H1 (cell line): ENCODE measurements around the gene PLXNB1. TPM values are rescaled to one million over a fixed set of nuclear protein-coding genes. Genes with fewer than 3 reads are reported as not detected.
A peak's percentile ranks its signal among the peaks of the same experiment; 100 is the strongest.

Experiments
- CTCF ChIA-PET: fragments of 300-600 bp; sonication (Branson Sonifier 250); formaldehyde crosslinking; loops from one replicate; lab custom pipeline; 2021; ENCODE audit not compliant: partially characterized antibody; lab: Charles Lee
- POLR2A ChIA-PET: fragments of 300-600 bp; sonication (Branson Sonifier 250); formaldehyde crosslinking; loops from one replicate; lab custom pipeline; 2021; ENCODE audit warnings: inconsistent platforms; ENCODE audit not compliant: partially characterized antibody; lab: Charles Lee
- DNase-seq, 2 experiments: peaks; one replicate each; pipeline versions ENCODE4 v3.0.0 to v3.0.0-alpha.2; 2010 to 2022; ENCODE audit warnings: low spot score in 2 of 2, low read depth in 1 of 2, mixed read lengths in 1 of 2
- FAIRE-seq: peaks from 2 replicates; lab custom pipeline; 2011; peaks lifted over from hg19 to GRCh38; lab: Jason Lieb, UNC
- H2AFZ ChIP-seq: 2 replicates; pipeline ENCODE4 v1.8.1; 2012; ENCODE audit warnings: low read length, inconsistent platforms
- H2AK5ac ChIP-seq: 2 replicates; pipeline ENCODE4 v1.6.1; 2013; ENCODE audit warnings: low read depth, low read length
- H2BK120ac ChIP-seq: replicated peaks from 2 replicates; pipeline ENCODE3; 2013; ENCODE audit warnings: low read depth, low read length, inconsistent platforms
- H2BK12ac ChIP-seq: 2 replicates; pipeline ENCODE4 v1.6.1; 2013; ENCODE audit warnings: low read depth, low read length
- H2BK15ac ChIP-seq: 2 replicates; pipeline ENCODE4 v1.6.1; 2013; ENCODE audit warnings: low read length
- H2BK20ac ChIP-seq: 2 replicates; pipeline ENCODE4 v1.6.1; 2013; ENCODE audit warnings: low read length
- H2BK5ac ChIP-seq: 2 replicates; pipeline ENCODE4 v1.6.1; 2013; ENCODE audit warnings: low read depth, low read length
- H3K14ac ChIP-seq: 2 replicates; pipeline ENCODE4 v1.6.1; 2013; ENCODE audit warnings: inconsistent platforms; ENCODE audit not compliant: insufficient read length
- H3K18ac ChIP-seq: 2 replicates; pipeline ENCODE4 v1.6.1; 2013; ENCODE audit warnings: low read length; ENCODE audit errors: extremely low read depth
- H3K23ac ChIP-seq: 2 replicates; pipeline ENCODE4 v1.6.1; 2013; ENCODE audit warnings: inconsistent platforms; ENCODE audit not compliant: insufficient read length
- H3K23me2 ChIP-seq: 2 replicates; pipeline ENCODE4 v1.6.1; 2013; ENCODE audit warnings: low read depth, low read length
- H3K27ac ChIP-seq: 2 replicates; pipeline ENCODE4 v1.6.1; 2011; ENCODE audit warnings: low read depth, low read length, inconsistent platforms
- H3K27me3 ChIP-seq, 4 experiments: replicated peaks in 1 of 4; 1 replicate in 1 of 4; 2 replicates in 3 of 4; pipeline versions ENCODE4 v1.6.1 to v1.8.1; 2011 to 2013; ENCODE audit warnings: low read length in 3 of 4, mild to moderate bottlenecking in 3 of 4, inconsistent platforms in 2 of 4, mixed read lengths in 2 of 4, moderate library complexity in 1 of 4; ENCODE audit not compliant: control insufficient read depth in 3 of 4, insufficient read depth in 3 of 4; ENCODE audit errors: extremely low read depth in 1 of 4
- H3K36me3 ChIP-seq, 4 experiments: 2 replicates each; pipeline versions ENCODE4 v1.6.1 to v1.8.1; 2011 to 2013; ENCODE audit warnings: mild to moderate bottlenecking in 4 of 4, low read length in 3 of 4, moderate library complexity in 2 of 4, control low read depth in 1 of 4, inconsistent platforms in 1 of 4; ENCODE audit not compliant: insufficient read depth in 4 of 4, control insufficient read depth in 2 of 4
- H3K4ac ChIP-seq: replicated peaks from 2 replicates; pipeline ENCODE3; 2013; ENCODE audit warnings: low read length, low read depth, mixed read lengths, inconsistent platforms; ENCODE audit not compliant: insufficient read length
- H3K4me1 ChIP-seq, 4 experiments: replicated peaks in 1 of 4; 1 replicate in 1 of 4; 2 replicates in 3 of 4; pipeline versions ENCODE4 v1.6.1 to v1.8.1; 2011 to 2013; ENCODE audit warnings: low read length in 3 of 4, inconsistent platforms in 2 of 4, mixed read lengths in 1 of 4; ENCODE audit not compliant: insufficient read depth in 4 of 4, control insufficient read depth in 3 of 4
- H3K4me2 ChIP-seq, 2 experiments: 2 replicates each; pipeline versions ENCODE4 v1.6.1 to v1.8.1; 2011 to 2013; ENCODE audit warnings: low read depth in 2 of 2, low read length in 2 of 2, control low read depth in 1 of 2, inconsistent platforms in 1 of 2, mild to moderate bottlenecking in 1 of 2; ENCODE audit not compliant: insufficient read depth in 1 of 2
- H3K4me3 ChIP-seq, 4 experiments: fragments of 200-600, 300-600 bp in 1 of 4; sonication (generic), shearing (Covaris generic), sonication (Bioruptor Twin) in 1 of 4; 2 replicates each; pipeline versions ENCODE4 v1.5.1 to v1.8.1; 2011 to 2016; ENCODE audit warnings: low read length in 4 of 4, low read depth in 3 of 4, control low read depth in 2 of 4, inconsistent platforms in 2 of 4, mild to moderate bottlenecking in 2 of 4, mixed read lengths in 1 of 4, moderate library complexity in 1 of 4; ENCODE audit not compliant: insufficient read depth in 2 of 4; ENCODE audit errors: extremely low read depth in 1 of 4
- H3K56ac ChIP-seq: replicated peaks from 2 replicates; pipeline ENCODE3; 2013; ENCODE audit warnings: low read depth, mild to moderate bottlenecking, mixed read lengths, low read length, inconsistent platforms; ENCODE audit not compliant: insufficient read length
- H3K79me1 ChIP-seq: 2 replicates; pipeline ENCODE4 v1.6.1; 2013; ENCODE audit warnings: low read depth, low read length, control low read depth
- H3K79me2 ChIP-seq, 2 experiments: 2 replicates each; pipeline versions ENCODE4 v1.6.1 to v1.8.1; 2012 to 2013; ENCODE audit warnings: low read length in 2 of 2, mild to moderate bottlenecking in 2 of 2, inconsistent platforms in 1 of 2; ENCODE audit not compliant: insufficient read depth in 2 of 2, control insufficient read depth in 1 of 2
- H3K9ac ChIP-seq, 4 experiments: replicated peaks in 1 of 4; 1 replicate in 1 of 4; 2 replicates in 3 of 4; pipeline versions ENCODE4 v1.6.1 to v1.8.1; 2011 to 2013; ENCODE audit warnings: low read depth in 3 of 4, low read length in 3 of 4, control low read depth in 2 of 4, mild to moderate bottlenecking in 2 of 4, moderate library complexity in 2 of 4, inconsistent platforms in 1 of 4; ENCODE audit errors: extremely low read depth in 1 of 4
- H3K9me3 ChIP-seq, 2 experiments: 2 replicates each; pipeline versions ENCODE4 v1.6.1 to v1.8.1; 2012 to 2013; ENCODE audit warnings: mild to moderate bottlenecking in 2 of 2, moderate library complexity in 2 of 2, control low read depth in 1 of 2, inconsistent platforms in 1 of 2, low read depth in 1 of 2, low read length in 1 of 2, mixed read lengths in 1 of 2; ENCODE audit not compliant: insufficient read depth in 2 of 2
- H4K20me1 ChIP-seq, 2 experiments: replicated peaks in 1 of 2; 2 replicates each; pipeline versions ENCODE3 to v1.8.1; 2011 to 2013; ENCODE audit warnings: inconsistent platforms in 2 of 2, low read length in 2 of 2, mild to moderate bottlenecking in 1 of 2; ENCODE audit not compliant: insufficient read depth in 2 of 2, control insufficient read depth in 1 of 2
- H4K5ac ChIP-seq: 2 replicates; pipeline ENCODE4 v1.6.1; 2013; ENCODE audit warnings: low read length, low read depth, mixed read lengths, inconsistent platforms; ENCODE audit not compliant: insufficient read length
- H4K8ac ChIP-seq: 2 replicates; pipeline ENCODE4 v1.8.0; 2013; ENCODE audit warnings: mild to moderate bottlenecking, moderate library complexity, low read length, inconsistent platforms; ENCODE audit not compliant: insufficient read depth; ENCODE audit errors: extremely low read depth
- H4K91ac ChIP-seq: replicated peaks from 2 replicates; pipeline ENCODE3; 2013; ENCODE audit warnings: low read length, mixed read lengths, inconsistent platforms; ENCODE audit not compliant: insufficient read length
- BCL11A ChIP-seq, 2 experiments: IDR thresholded peaks; one replicate each; pipeline ENCODE4 v1.6.1; 2011; ENCODE audit warnings: low read depth in 2 of 2, low read length in 2 of 2, mild to moderate bottlenecking in 2 of 2
- MAFK ChIP-seq: IDR thresholded peaks from 2 replicates; pipeline ENCODE4 v1.6.1; 2012; ENCODE audit warnings: low read depth, mild to moderate bottlenecking, improper control_type of control experiment, low read length
- MAX ChIP-seq: IDR thresholded peaks from 2 replicates; pipeline ENCODE4 v1.6.1; 2012; ENCODE audit warnings: inconsistent platforms
- SIN3A ChIP-seq, 2 experiments: IDR thresholded peaks in 1 of 2; conservative IDR thresholded peaks in 1 of 2; 2 replicates each; pipeline ENCODE4 v1.6.1; 2011 to 2012; ENCODE audit warnings: low read length in 2 of 2, improper control_type of control experiment in 1 of 2, low read depth in 1 of 2, mild to moderate bottlenecking in 1 of 2
- SIX5 ChIP-seq: IDR thresholded peaks from 2 replicates; pipeline ENCODE4 v1.6.1; 2011; ENCODE audit warnings: mild to moderate bottlenecking, low read depth, low read length
- TAF1 ChIP-seq: IDR thresholded peaks from 2 replicates; pipeline ENCODE4 v1.6.1; 2011; ENCODE audit warnings: mild to moderate bottlenecking, low read depth, low read length
- TBP ChIP-seq: IDR thresholded peaks from 2 replicates; pipeline ENCODE4 v1.6.1; 2011; ENCODE audit warnings: low read depth, low read length, improper control_type of control experiment
- TCF12 ChIP-seq: IDR thresholded peaks from 2 replicates; pipeline ENCODE4 v1.6.1; 2011; ENCODE audit warnings: low read depth, mild to moderate bottlenecking, low read length
- USF2 ChIP-seq: IDR thresholded peaks from 2 replicates; pipeline ENCODE4 v1.6.1; 2011; ENCODE audit warnings: low read length, improper control_type of control experiment
- YY1 ChIP-seq: IDR thresholded peaks from 2 replicates; pipeline ENCODE4 v1.6.1; 2011; ENCODE audit warnings: low read depth, mild to moderate bottlenecking, low read length
- WGBS, 2 experiments: shearing (Covaris generic) in 1 of 2; methylation state at CpG; one replicate each; pipeline versions ENCODE4 v1.1.6 to v1.1.7; 2013 to 2015; ENCODE audit warnings: low lambda C conversion rate in 2 of 2, mixed read lengths in 2 of 2, inconsistent platforms in 1 of 2, low coverage in 1 of 2, missing lambda C conversion rate in 1 of 2; ENCODE audit not compliant: insufficient replicate concordance in 2 of 2, insufficient coverage in 1 of 2, insufficient read length in 1 of 2; ENCODE audit errors: extremely low coverage in 1 of 2, missing lambda C conversion rate in 1 of 2; 5-methylcytosine and 5-hydroxymethylcytosine counted together
- polyA plus RNA-seq, 7 experiments: library from polyadenylated mRNA; depleted of rRNA in 3 of 7; stranded (reverse) in 5 of 7; unstranded in 2 of 7; fragments of >200 nt in 5 of 7; fragments of 200-250 nt in 2 of 7; gene quantifications; 1 replicate in 5 of 7; 2 replicates in 1 of 7; 4 replicates in 1 of 7; pipeline versions ENCODE4 v1.2.1 to v1.2.3, GENCODE V29; 2011 to 2013; ENCODE audit warnings: missing spikeins in 2 of 7, mixed read lengths in 2 of 7
- total RNA-seq: library from RNA; stranded (reverse); fragmentation: NEBNext Ultra II Directional; extraction: Animal tissue kit (Norgen Biotek cat#: 25700); gene quantifications from 2 replicates; pipeline ENCODE4 v1.2.1, GENCODE V29; 2021

Gene PLXNB1
- total and polyA plus RNA-seq, 2 of the 8 experiments (the other 6 are each of a cell fraction or from before 2014, with no cell fraction given), result 109 to 114 TPM

- peak; percentile 81 to 98 for DNase-seq
- H3K27ac ChIP-seq, result peak overlapping the region; percentile 70
- peaks cover 0 to 20% of the 10 kb centered on the region in 2 experiments; a peak in 2 of 4 replicates for H3K79me2 ChIP-seq
- H4K20me1 ChIP-seq, result peaks cover 0 to 3% of the 10 kb centered on the region in 2 experiments
- H2BK5ac ChIP-seq, result peak overlapping the region; percentile 92
- peak overlapping the region; percentile 100 for H2BK12ac ChIP-seq
- H3K79me1 ChIP-seq, result peaks cover 4% of the 10 kb centered on the region; the same call in 1 of the 2 replicates
- H2BK20ac ChIP-seq, result peak overlapping the region; percentile 99; the same call in 1 of the 2 replicates
- no peak overlapping the region; a peak in 1 of 7 replicates for H3K9ac ChIP-seq
- no peak overlapping the region for H2AK5ac ChIP-seq
- H3K27me3 ChIP-seq, result no peaks in the 10 kb centered on the region
- FAIRE-seq, result peak; percentile 98
- ChIA-PET CTCF (interaction anchor here (1.0 to 21.5 kb wide), 9 partner anchors 9 to 85 kb away, joined by 3 to 251 read pairs (median 7); partner anchors contain the start of gene SHISA5), POLR2A (interaction anchor here (0.6 to 7.6 kb wide), 22 partner anchors 9 to 234 kb away, joined by 3 to 83 read pairs (median 5); partner anchors contain the start of genes ATRIP, CCDC51, PFKFB4 and PLXNB1)
- H4K8ac ChIP-seq, result no peak overlapping the region
- peaks cover 6% of the 10 kb centered on the region for H3K23me2 ChIP-seq
- no peak overlapping the region for H2AFZ ChIP-seq
- H3K4me2 ChIP-seq, result peak overlapping the region; percentile 56 to 57
- H3K4me1 ChIP-seq, result peaks cover 0 to 29% (median 16%) of the 10 kb centered on the region in 4 experiments; a peak in 6 of 7 replicates
- H3K4ac ChIP-seq, result peak overlapping the region; percentile 91
- peak overlapping the region; percentile 87 for H4K5ac ChIP-seq
- H3K56ac ChIP-seq, result peak overlapping the region; percentile 79
- H3K23ac ChIP-seq, result no peak overlapping the region
- peak overlapping the region; percentile 96 for H3K18ac ChIP-seq
- 0 out of 8 replicates have a peak, but pooled peaks cover 0 to 6% (median 0%) of the 10 kb centered on the region in 4 experiments for H3K36me3 ChIP-seq
- H4K91ac ChIP-seq, result peak overlapping the region; percentile 97
- 5% methylated on average over 4 of the region's 4 CpGs; no CpG with 5 or more reads in 1 of the 2 experiments for WGBS, 2 experiments
- no peaks in the 10 kb centered on the region for H3K9me3 ChIP-seq
- H2BK120ac ChIP-seq, result peak overlapping the region; percentile 99
- H3K4me3 ChIP-seq, result peak overlapping the region in 2 of 4 experiments; percentile 29 to 33; a peak in 4 of 8 replicates
- H3K14ac ChIP-seq, result no peak overlapping the region
- no peak overlapping the region for H2BK15ac ChIP-seq
- TF ChIP-seq SIX5 (no peak), YY1 (no peak; the same call in 1 of the 2 replicates), TAF1 (peak; percentile 45; the same call in 1 of the 2 replicates), TCF12 (peak; percentile 81; the same call in 1 of the 2 replicates), BCL11A (IDR thresholded peaks at IDR 0.05; ENCODE audit: low read depth in 2 of 2, low read length in 2 of 2) (peak in 1 of 2 experiments; percentile 19), MAFK (peak; percentile 63; the same call in 1 of the 2 replicates), TBP (peak; percentile 44; the same call in 1 of the 2 replicates), SIN3A (conservative IDR thresholded peaks at IDR 0.05 in 1 of 2, IDR thresholded peaks at IDR 0.05 in 1 of 2; ENCODE audit: low read depth in 1 of 2, low read length in 2 of 2) (peak in 1 of 2 experiments; percentile 53; a peak in 1 of 4 replicates), MAX (peak; percentile 82), USF2 (no peak)
Observed at GRCh38 chr3:48474619-48475018, 44.7 kb upstream of the PLXNB1 start.
